ENCODE measurements around the gene TACC2. TPM values are rescaled to one million over a fixed set of nuclear protein-coding genes. Genes with fewer than 3 reads are reported as not detected.
A peak's percentile ranks its signal among the peaks of the same experiment; 100 is the strongest.

TACC2 gene
- total RNA-seq, 1 experiment from 2014 or later = 15.8 TPM

DNA sequence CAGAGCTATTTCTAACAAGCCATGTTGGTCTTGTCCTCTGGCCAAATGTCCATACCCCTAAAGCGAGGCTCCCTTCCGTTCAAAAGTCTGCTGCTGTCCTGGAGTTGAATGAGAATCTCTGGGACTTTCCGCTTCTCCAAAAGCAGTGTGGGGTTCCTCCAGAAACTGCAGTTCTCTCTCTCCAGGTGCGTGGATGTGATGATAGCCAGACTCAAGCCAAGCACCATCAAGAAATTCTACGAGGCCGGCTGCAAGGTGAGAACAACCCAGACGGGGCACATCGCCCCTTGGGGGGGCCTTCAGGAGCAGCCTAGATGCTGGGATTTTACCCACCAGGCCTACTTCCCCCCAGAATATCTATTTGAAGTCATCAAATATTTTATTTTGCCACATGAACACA lies 308.6 kb downstream of the TACC2 start:
- DNase-seq = no peak
- H3K4me3 ChIP-seq = no peak overlapping the region
- intact Hi-C loops (cut with micrococcal nuclease; ENCODE audit: unreplicated experiment) = loop anchor here (10.0 kb wide), 1 partner anchor 77 kb away; the partner anchor contains the start of gene PLEKHA1
- H3K4me2 ChIP-seq = no peak overlapping the region
- TF ChIP-seq EZH2 (IDR thresholded peaks at IDR 0.05; ENCODE audit: low read depth) = no peak
- TF ChIP-seq, protein P1, sequence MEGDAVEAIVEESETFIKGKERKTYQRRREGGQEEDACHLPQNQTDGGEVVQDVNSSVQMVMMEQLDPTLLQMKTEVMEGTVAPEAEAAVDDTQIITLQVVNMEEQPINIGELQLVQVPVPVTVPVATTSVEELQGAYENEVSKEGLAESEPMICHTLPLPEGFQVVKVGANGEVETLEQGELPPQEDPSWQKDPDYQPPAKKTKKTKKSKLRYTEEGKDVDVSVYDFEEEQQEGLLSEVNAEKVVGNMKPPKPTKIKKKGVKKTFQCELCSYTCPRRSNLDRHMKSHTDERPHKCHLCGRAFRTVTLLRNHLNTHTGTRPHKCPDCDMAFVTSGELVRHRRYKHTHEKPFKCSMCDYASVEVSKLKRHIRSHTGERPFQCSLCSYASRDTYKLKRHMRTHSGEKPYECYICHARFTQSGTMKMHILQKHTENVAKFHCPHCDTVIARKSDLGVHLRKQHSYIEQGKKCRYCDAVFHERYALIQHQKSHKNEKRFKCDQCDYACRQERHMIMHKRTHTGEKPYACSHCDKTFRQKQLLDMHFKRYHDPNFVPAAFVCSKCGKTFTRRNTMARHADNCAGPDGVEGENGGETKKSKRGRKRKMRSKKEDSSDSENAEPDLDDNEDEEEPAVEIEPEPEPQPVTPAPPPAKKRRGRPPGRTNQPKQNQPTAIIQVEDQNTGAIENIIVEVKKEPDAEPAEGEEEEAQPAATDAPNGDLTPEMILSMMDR (conservative IDR thresholded peaks at IDR 0.05) = no peak
- H2AFZ ChIP-seq = no peak overlapping the region
- no peaks in the 10 kb centered on the region for H3K9me3 ChIP-seq (ENCODE audit: insufficient read depth, low read depth)
- ChIA-PET POLR2A (ENCODE audit: unreplicated experiment) (no interaction called here), CTCF (no interaction called here)
- no peaks in the 10 kb centered on the region for H3K27me3 ChIP-seq (ENCODE audit: insufficient read depth, low read depth)
- peaks cover 31% of the 10 kb centered on the region for H3K4me1 ChIP-seq (replicated peaks; ENCODE audit: insufficient read depth)
- no peak overlapping the region for H3K27ac ChIP-seq
- BruUV-seq (replicated peaks) = no TSS peak
- no peaks in the 10 kb centered on the region for H3K9me2 ChIP-seq (ENCODE audit: insufficient read depth)
- no peaks in the 10 kb centered on the region for H3K36me3 ChIP-seq (ENCODE audit: low read depth)
- no peaks in the 10 kb centered on the region for H4K20me1 ChIP-seq (ENCODE audit: insufficient read depth)
- H3K79me2 ChIP-seq (ENCODE audit: low read depth) = no peaks in the 10 kb centered on the region
- peaks cover 20% of the 10 kb centered on the region for H3F3A ChIP-seq (ENCODE audit: insufficient read depth, low read depth)

DNA sequence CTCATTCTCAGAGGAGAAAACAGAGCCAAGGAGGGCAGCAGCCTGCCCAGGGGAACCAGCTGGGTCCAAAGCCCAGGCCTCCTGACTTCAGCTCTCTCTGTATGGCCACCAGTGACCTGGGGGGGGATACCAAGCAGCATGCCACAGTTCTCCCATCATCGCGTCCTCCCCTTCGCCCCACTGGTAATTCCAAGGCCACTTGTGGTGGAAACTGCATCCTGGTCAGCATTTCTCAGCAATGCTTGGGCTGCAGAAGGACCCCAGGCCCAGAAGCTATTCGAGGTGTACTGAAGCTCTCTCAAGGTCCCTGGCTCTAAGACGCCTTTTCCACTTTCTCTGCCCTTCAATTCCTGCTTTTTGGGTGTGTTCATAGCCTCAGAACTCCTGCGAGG lies 309.2 kb downstream of the TACC2 start:
- H3K4me3 ChIP-seq = no peak overlapping the region
- no TSS peak for BruUV-seq (replicated peaks)
- no peaks in the 10 kb centered on the region for H3K36me3 ChIP-seq (ENCODE audit: low read depth)
- H4K20me1 ChIP-seq (ENCODE audit: insufficient read depth) = no peaks in the 10 kb centered on the region
- peaks cover 25% of the 10 kb centered on the region for H3K4me1 ChIP-seq (replicated peaks; ENCODE audit: insufficient read depth)
- no peak overlapping the region for H2AFZ ChIP-seq
- H3K4me2 ChIP-seq = no peak overlapping the region
- intact Hi-C loops (cut with micrococcal nuclease; ENCODE audit: unreplicated experiment) = loop anchor here (1.0 to 10.0 kb wide), 4 partner anchors 45 to 267 kb away; partner anchors contain the start of gene PLEKHA1
- no peak for DNase-seq
- peaks cover 16% of the 10 kb centered on the region for H3F3A ChIP-seq (ENCODE audit: insufficient read depth, low read depth)
- no peak overlapping the region for H3K27ac ChIP-seq
- POLR2A ChIA-PET (ENCODE audit: unreplicated experiment) = interaction anchor here (0.6 kb wide), 1 partner anchor 10 kb away, joined by 7 read pairs; no protein-coding TSS in a partner anchor
- no peak for TF ChIP-seq EZH2 (IDR thresholded peaks at IDR 0.05; ENCODE audit: low read depth)
- no peaks in the 10 kb centered on the region for H3K79me2 ChIP-seq (ENCODE audit: low read depth)
- no peaks in the 10 kb centered on the region for H3K27me3 ChIP-seq (ENCODE audit: insufficient read depth, low read depth)
- CTCF ChIA-PET = interaction anchor here (1.0 to 2.2 kb wide), 4 partner anchors 19 to 267 kb away, joined by 3 to 10 read pairs (median 6); no protein-coding TSS in a partner anchor
- no peaks in the 10 kb centered on the region for H3K9me2 ChIP-seq (ENCODE audit: insufficient read depth)
- no peaks in the 10 kb centered on the region for H3K9me3 ChIP-seq (ENCODE audit: insufficient read depth, low read depth)

DNA sequence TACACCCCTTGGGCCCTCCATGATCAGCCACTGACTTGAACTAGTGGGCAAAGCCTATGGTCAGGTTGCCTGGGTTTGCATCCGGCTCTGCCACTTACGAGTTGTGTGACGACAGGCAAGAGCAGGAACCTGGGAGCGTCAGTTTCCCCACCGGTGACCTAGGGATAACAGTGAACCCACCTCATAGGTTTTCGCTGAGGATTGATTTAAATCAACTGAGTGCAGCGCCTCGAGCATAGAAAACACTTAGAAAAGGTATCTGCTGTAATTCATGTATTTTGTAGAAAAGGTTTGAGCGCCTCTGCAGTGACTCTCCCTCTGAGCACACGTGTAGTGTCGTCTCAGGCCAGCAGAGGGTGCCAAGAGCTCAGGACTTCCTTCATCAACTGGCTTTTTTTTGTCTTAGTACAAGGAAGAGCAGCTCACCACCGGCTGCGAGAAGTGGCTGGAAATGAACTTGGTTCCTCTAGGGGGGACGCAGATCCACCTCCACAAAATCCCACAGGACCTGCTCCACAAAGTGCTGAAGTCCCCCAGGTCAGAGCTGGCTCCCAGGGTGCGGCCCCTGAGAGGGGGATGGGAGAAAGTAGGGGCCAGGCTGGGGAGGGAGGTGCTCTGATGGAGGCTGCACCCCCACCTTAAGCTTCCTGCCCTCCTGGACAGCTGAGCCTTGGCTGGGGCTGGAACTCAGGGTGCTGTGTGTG lies 309.8 kb downstream of the TACC2 start:
- Histone ChIP-seq H3K79me2 (ENCODE audit: low read depth) (no peaks in the 10 kb centered on the region), H3K27ac (no peak overlapping the region), H3K9me2 (ENCODE audit: insufficient read depth) (no peaks in the 10 kb centered on the region), H3K36me3 (ENCODE audit: low read depth) (no peaks in the 10 kb centered on the region), H3K4me1 (replicated peaks; ENCODE audit: insufficient read depth) (peaks cover 19% of the 10 kb centered on the region), H3K9me3 (ENCODE audit: insufficient read depth, low read depth) (no peaks in the 10 kb centered on the region), H3K4me2 (peak overlapping the region; percentile 65), H3F3A (ENCODE audit: insufficient read depth, low read depth) (peaks cover 11% of the 10 kb centered on the region), H3K27me3 (ENCODE audit: insufficient read depth, low read depth) (no peaks in the 10 kb centered on the region), H3K4me3 (no peak overlapping the region; the same call in 1 of the 2 replicates), H4K20me1 (ENCODE audit: insufficient read depth) (no peaks in the 10 kb centered on the region), H2AFZ (no peak overlapping the region; the same call in 1 of the 2 replicates)
- peak; percentile 56 to 65 for DNase-seq
- BruUV-seq (replicated peaks) = no TSS peak
- intact Hi-C loops (cut with micrococcal nuclease; ENCODE audit: unreplicated experiment) = loop anchor here (1.0 to 10.0 kb wide), 5 partner anchors 44 to 405 kb away; partner anchors contain the start of gene PLEKHA1
- CTCF ChIA-PET = interaction anchor here (0.6 to 2.2 kb wide), 8 partner anchors 9 to 267 kb away, joined by 3 to 10 read pairs (median 4); no protein-coding TSS in a partner anchor
- POLR2A ChIA-PET (ENCODE audit: unreplicated experiment) = interaction anchor here (0.6 kb wide), 1 partner anchor 9 kb away, joined by 7 read pairs; no protein-coding TSS in a partner anchor
- no peak for TF ChIP-seq EZH2 (IDR thresholded peaks at IDR 0.05; ENCODE audit: low read depth)
- TF ChIP-seq, protein P1 (conservative IDR thresholded peaks at IDR 0.05) = peak; percentile 84
